Gastroesophageal sphincter (tissue), 4 donors: ENCODE results near the gene TCF12. TPM values are rescaled to one million over a fixed set of nuclear protein-coding genes. Genes with fewer than 3 reads are reported as not detected.

Experiments used
- ATAC-seq: fragments of 150-250 bp; one replicate; pipeline ENCODE4 v1.9.1; 2016; ENCODE audit warnings: mild to moderate bottlenecking, moderate library complexity
- H3K27ac ChIP-seq, 4 donors: fragments of 200-600 bp; sonication (generic) in 3 of 4; 1 replicate in 3 of 4; 2 replicates in 1 of 4; pipeline ENCODE4 v1.5.1; 2016 to 2019
- H3K27me3 ChIP-seq: fragments of 200-600 bp; sonication (generic); one replicate; pipeline ENCODE4 v1.5.1; 2019
- H3K36me3 ChIP-seq, 2 donors: fragments of 200-600 bp; sonication (generic); one replicate each; pipeline ENCODE4 v1.5.1; 2019; ENCODE audit warnings: control low read depth in 1 of 2
- H3K4me1 ChIP-seq, 3 donors: fragments of 200-600 bp; sonication (generic); 1 replicate in 2 of 3; 2 replicates in 1 of 3; pipeline ENCODE4 v1.5.1; 2016 to 2019; ENCODE audit warnings: control low read depth in 2 of 3
- H3K4me3 ChIP-seq, 2 donors: fragments of 200-600 bp; sonication (generic); one replicate each; pipeline ENCODE4 v1.5.1; 2019; ENCODE audit warnings: mild to moderate bottlenecking in 1 of 2, moderate library complexity in 1 of 2
- H3K9me3 ChIP-seq, 3 donors: fragments of 200-600 bp; sonication (generic); one replicate each; pipeline ENCODE4 v1.5.1; 2017 to 2019; ENCODE audit warnings: control low read depth in 2 of 3
- CTCF ChIP-seq, 4 experiments: fragments of 200-600 bp in 2 of 4; fragments of 450-650 bp in 2 of 4; sonication (generic) in 1 of 4; IDR thresholded peaks; one replicate each; pipeline ENCODE4 v1.5.1; 2017 to 2019; ENCODE audit warnings: antibody characterized with exemption in 4 of 4, mild to moderate bottlenecking in 2 of 4, moderate library complexity in 2 of 4
- EP300 ChIP-seq: sonication (generic); formaldehyde crosslinking; IDR thresholded peaks from one replicate; pipeline ENCODE4 v1.6.1; 2017; ENCODE audit warnings: antibody characterized with exemption, mild to moderate bottlenecking
- POLR2A ChIP-seq, 2 donors: fragments of 450-650 bp; IDR thresholded peaks; one replicate each; pipeline ENCODE4 v1.6.1; 2017; ENCODE audit warnings: antibody characterized with exemption in 2 of 2, mild to moderate bottlenecking in 2 of 2, moderate library complexity in 1 of 2
- POLR2AphosphoS5 ChIP-seq: sonication (generic); formaldehyde crosslinking; IDR thresholded peaks from one replicate; pipeline ENCODE4 v1.6.1; 2017; ENCODE audit warnings: antibody characterized with exemption
- WGBS, 2 donors: methylation state at CpG; one replicate each; pipeline ENCODE4 v1.1.5; 2018; ENCODE audit warnings: low coverage in 1 of 2; 5-methylcytosine and 5-hydroxymethylcytosine counted together
- total RNA-seq, 4 donors: library from RNA; depleted of rRNA; stranded (reverse); fragments of >200 nt; gene quantifications; one replicate each; pipeline ENCODE4 v1.1.0, GENCODE V29; 2016

Gene TCF12
- total RNA-seq, 4 donors from 2014 or later, result 78.1 to 194 (median 154) TPM

DNA sequence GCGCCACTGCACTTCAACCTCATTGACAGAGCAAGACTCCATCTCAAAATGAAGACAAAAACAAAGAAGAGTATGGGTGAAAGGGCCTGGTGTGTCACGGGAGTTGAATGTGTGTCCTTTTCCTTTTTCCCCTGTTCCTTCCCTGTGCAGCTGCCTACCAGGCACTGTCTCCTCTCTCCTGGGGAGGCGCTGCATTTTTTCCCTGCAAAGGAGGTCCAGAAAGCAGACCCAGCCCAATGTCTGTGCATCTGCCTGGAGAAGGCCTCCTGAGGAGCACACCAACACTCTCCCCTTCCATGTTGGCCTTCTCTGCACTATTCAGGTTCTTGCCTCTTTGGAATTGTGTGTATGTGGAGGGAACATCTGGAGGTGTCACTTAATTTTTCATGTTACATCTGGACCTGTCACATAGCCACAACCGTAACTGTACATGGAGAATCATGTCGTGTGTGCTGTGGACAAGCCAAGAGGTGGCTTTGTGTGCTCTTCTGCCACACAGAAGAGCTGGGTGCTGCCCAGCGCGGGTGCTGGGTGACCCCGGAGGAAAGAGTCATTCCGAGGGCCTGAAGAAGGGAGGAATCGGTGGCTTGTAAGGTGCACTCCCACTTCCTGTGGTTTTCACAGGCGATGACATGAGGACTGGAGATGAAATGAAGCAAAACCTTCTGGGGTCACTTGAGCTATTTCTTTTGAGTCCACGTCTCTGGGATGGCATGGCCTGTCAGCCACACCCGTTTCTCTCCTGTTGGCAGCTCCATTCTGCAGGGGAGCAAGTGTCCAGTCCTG is 411.3 kb downstream of the TCF12 start:
- Histone ChIP-seq H3K36me3 (no peaks in the 10 kb centered on the region), H3K27me3 (peaks cover 4% of the 10 kb centered on the region), H3K9me3 (no peaks in the 10 kb centered on the region), H3K4me3 (no peak overlapping the region), H3K27ac (no peak overlapping the region), H3K4me1 (no peaks in the 10 kb centered on the region)
- no peak for ATAC-seq
- TF ChIP-seq CTCF (IDR thresholded peaks at IDR 0.05) (no peak), POLR2AphosphoS5 (no peak), EP300 (no peak), POLR2A (IDR thresholded peaks at IDR 0.05) (no peak)
- WGBS, 2 donors, result 71 to 97% methylated on average over 5 to 6 of the region's 13 CpGs

- Histone ChIP-seq H3K36me3 (no peaks in the 10 kb centered on the region), H3K4me3 (no peak overlapping the region), H3K27me3 (peaks cover 4% of the 10 kb centered on the region), H3K27ac (no peak overlapping the region), H3K9me3 (no peaks in the 10 kb centered on the region), H3K4me1 (no peaks in the 10 kb centered on the region)
- 72 to 88% methylated on average over 5 to 13 of the region's 14 CpGs for WGBS, 2 donors
- TF ChIP-seq EP300, result no peak
- no peak for ATAC-seq
These were observed 412.3 kb downstream of the TCF12 start for GRCh38 chr15:57330619-57331340.

DNA sequence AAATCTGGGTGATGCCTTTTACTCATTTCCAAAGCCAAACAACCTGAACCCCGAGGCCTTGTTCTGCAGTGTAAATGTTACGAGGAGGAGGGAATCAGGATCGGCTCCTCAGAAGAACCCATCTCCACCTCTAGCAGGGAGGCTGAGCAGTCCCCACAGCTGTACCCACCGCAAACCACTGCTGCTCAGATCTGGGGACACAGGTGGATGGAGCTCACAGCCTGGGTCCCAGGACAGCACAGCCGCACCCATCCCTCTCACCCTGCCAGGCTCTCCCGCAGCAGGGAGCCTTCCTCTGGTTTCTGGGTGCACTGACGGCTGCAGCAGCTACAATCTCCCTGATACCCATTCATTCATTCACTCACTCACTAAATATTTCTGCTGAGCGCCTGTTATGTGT is 413.9 kb downstream of the TCF12 start:
- WGBS, 2 donors, result 100% methylated on average over 1 to 3 of the region's 8 CpGs
- TF ChIP-seq POLR2A (IDR thresholded peaks at IDR 0.05) (no peak), CTCF (IDR thresholded peaks at IDR 0.05) (no peak), EP300 (no peak), POLR2AphosphoS5 (no peak)
- H3K27me3 ChIP-seq, result peaks cover 4% of the 10 kb centered on the region
- no peak for ATAC-seq
- H3K4me1 ChIP-seq, result no peaks in the 10 kb centered on the region
- H3K4me3 ChIP-seq, result no peak overlapping the region
- H3K36me3 ChIP-seq, result no peaks in the 10 kb centered on the region
- no peak overlapping the region for H3K27ac ChIP-seq
- H3K9me3 ChIP-seq, result no peaks in the 10 kb centered on the region

- ATAC-seq, result no peak
- H3K27ac ChIP-seq, result no peak overlapping the region
- no peaks in the 10 kb centered on the region for H3K4me1 ChIP-seq
- H3K4me3 ChIP-seq, result no peak overlapping the region
- no peak for TF ChIP-seq EP300
- TF ChIP-seq POLR2A (IDR thresholded peaks at IDR 0.05), result no peak
- no peak for TF ChIP-seq POLR2AphosphoS5
- no peak for TF ChIP-seq CTCF (IDR thresholded peaks at IDR 0.05)
- 68 to 100% methylated on average over 1 to 2 of the region's 4 CpGs for WGBS, 2 donors
- peaks cover 4% of the 10 kb centered on the region for H3K27me3 ChIP-seq
- H3K9me3 ChIP-seq, result no peaks in the 10 kb centered on the region
- no peaks in the 10 kb centered on the region for H3K36me3 ChIP-seq
These were observed 415.0 kb downstream of the TCF12 start for GRCh38 chr15:57333487-57333886.

- H3K9me3 ChIP-seq, result no peaks in the 10 kb centered on the region
- peak; percentile 34 for ATAC-seq
- H3K4me3 ChIP-seq, result no peak overlapping the region
- no peak overlapping the region for H3K27ac ChIP-seq
- 62 to 67% methylated on average over 9 to 11 of the region's 12 CpGs for WGBS, 2 donors
- no peaks in the 10 kb centered on the region for H3K4me1 ChIP-seq
- H3K27me3 ChIP-seq, result peaks cover 4% of the 10 kb centered on the region
- no peak for TF ChIP-seq POLR2A (IDR thresholded peaks at IDR 0.05)
- no peak for TF ChIP-seq POLR2AphosphoS5
- TF ChIP-seq EP300, result no peak
- no peak for TF ChIP-seq CTCF (IDR thresholded peaks at IDR 0.05)
- no peaks in the 10 kb centered on the region for H3K36me3 ChIP-seq
These were observed 415.8 kb downstream of the TCF12 start for GRCh38 chr15:57334257-57334656.
